ENCODE results near the gene CD53.

CD53 gene

DNA sequence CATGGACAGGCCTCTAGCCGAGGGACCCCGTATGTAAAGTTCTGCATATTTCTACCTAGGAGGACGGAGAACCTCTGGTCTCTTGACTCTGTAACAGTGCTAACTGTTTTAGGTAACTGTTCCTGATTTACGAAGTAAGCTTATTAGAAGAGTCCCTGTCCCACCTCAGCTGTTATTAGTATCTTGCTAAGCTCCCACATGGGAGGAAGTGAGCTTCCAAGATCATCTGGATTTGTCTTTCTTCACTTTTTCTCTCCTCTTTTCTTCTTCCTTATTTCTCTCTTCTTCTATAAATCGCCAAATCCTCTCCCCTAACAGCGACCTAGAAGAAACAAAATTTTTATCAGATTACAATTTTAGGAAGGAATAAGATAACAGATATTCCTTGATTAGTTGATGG lies 4.4 kb downstream of the CD53 start:
- no peak for DNase-seq (ENCODE audit: low read depth)
- no peak overlapping the region for H3K4me3 ChIP-seq (replicated peaks; ENCODE audit: low read depth, low read length)

DNA sequence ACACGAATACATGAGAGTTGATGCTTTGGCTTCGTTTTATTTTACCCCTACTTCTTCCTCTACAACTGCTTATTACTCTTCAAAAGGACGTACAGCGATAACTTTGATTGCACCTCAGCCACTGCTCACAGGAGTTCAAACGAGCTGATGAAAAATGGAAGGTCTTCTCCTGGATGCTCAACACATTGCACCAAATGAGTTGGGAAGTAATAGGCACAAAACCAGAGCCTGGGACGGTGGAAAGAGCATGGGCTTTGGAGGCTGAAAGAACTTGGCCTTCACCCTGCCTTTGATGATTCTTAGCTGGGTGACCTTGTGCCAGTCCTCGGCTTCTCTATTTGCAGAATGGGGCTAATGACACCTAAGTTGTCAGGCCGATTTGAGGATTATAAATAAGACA lies 4.8 kb downstream of the CD53 start:
- no peak for DNase-seq (ENCODE audit: low read depth)
- TF ChIP-seq, protein P1, sequence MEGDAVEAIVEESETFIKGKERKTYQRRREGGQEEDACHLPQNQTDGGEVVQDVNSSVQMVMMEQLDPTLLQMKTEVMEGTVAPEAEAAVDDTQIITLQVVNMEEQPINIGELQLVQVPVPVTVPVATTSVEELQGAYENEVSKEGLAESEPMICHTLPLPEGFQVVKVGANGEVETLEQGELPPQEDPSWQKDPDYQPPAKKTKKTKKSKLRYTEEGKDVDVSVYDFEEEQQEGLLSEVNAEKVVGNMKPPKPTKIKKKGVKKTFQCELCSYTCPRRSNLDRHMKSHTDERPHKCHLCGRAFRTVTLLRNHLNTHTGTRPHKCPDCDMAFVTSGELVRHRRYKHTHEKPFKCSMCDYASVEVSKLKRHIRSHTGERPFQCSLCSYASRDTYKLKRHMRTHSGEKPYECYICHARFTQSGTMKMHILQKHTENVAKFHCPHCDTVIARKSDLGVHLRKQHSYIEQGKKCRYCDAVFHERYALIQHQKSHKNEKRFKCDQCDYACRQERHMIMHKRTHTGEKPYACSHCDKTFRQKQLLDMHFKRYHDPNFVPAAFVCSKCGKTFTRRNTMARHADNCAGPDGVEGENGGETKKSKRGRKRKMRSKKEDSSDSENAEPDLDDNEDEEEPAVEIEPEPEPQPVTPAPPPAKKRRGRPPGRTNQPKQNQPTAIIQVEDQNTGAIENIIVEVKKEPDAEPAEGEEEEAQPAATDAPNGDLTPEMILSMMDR (IDR thresholded peaks at IDR 0.05; ENCODE audit: low read length, missing control alignments) = no peak
- H3K4me3 ChIP-seq (replicated peaks; ENCODE audit: low read depth, low read length) = no peak overlapping the region

More for the DNA sequence above, 4.4 kb downstream of the CD53 start:
- TF ChIP-seq, protein P1 (IDR thresholded peaks at IDR 0.05; ENCODE audit: low read length, missing control alignments) = no peak

DNA sequence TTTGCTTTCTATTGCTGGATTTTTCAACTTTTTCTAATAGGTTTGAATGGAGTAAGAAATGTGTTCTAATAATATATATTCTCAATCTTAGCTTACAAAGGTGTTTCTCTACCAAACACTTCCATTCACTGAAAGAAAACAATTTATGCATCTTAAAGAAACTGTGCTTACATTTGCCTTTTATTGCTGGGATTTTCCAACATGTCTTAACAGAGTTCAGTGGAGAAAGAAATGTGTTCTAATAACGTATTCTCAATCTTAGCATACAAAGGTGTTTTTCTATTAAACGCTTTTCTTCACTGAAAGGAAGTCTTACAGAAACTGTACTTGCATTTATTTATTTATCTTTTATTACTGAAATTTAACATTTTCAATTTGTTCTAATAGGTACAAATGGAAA lies 5.6 kb downstream of the CD53 start:
- no peak for DNase-seq (ENCODE audit: low read depth)
- TF ChIP-seq, protein P1 (IDR thresholded peaks at IDR 0.05; ENCODE audit: low read length, missing control alignments) = no peak
- no peak overlapping the region for H3K4me3 ChIP-seq (replicated peaks; ENCODE audit: low read depth, low read length)

DNA sequence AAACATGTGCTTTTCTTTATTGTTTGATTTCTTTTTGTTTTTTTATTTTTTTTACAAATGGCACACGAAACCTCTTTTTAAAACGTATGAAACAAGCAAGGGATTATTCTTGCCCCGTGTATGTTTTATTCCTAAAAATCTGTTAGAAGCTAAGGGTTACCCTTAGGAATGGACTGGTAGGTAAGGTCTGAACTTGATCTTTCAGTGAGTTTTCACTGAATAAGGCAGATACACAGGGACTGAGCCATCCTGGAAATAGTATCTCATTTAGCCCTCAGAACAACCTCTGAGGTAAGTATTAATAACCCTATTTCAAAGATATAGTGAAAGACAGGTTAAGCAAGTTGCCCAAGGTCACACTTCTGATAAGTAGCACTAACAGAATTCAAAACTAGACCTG lies 6.0 kb downstream of the CD53 start:
- no peak for DNase-seq (ENCODE audit: low read depth)
- no peak overlapping the region for H3K4me3 ChIP-seq (replicated peaks; ENCODE audit: low read depth, low read length)
- TF ChIP-seq, protein P1 (IDR thresholded peaks at IDR 0.05; ENCODE audit: low read length, missing control alignments) = no peak

DNA sequence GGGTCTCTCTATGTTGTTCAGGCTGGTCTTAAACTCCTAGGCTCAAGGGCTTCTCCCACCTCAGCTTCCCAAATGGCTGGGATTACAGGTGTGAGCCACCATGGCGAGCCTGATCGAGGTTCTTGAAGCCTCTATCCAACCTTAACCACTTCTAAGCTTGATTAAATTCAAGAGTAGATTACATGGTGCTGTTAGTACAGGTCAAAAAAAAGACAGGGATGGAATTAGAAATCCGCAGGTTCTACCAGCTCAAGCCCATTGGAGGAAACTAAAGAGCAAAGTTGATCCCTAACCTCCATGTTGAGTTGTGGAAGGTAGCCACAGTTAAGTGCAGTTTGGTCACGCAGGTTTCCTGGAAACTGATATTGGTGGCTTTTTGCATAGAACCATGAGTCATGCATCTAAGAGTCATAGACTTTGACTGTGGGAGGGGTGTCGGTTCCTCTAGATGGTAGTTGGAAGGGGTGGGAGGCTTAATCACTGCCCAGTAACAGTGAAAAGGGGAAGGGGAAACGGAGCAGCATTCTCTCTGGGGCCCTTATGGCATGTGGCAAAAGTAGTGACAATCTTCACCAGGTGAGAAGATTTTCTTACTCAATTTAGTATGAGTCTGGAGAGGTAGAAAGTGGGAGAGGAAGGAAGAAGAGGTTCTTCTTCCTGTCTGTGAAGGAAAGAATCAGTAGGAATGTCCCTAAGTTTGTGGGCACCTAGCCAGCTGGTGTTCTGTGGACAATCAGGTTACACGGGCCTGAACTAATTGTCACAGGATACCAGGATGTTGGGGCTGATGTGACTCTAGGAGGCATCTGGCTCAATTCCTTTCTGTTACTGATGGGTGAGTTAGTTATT lies 7.0 kb downstream of the CD53 start:
- no peak for DNase-seq (ENCODE audit: low read depth)
- TF ChIP-seq, protein P1 (IDR thresholded peaks at IDR 0.05; ENCODE audit: low read length, missing control alignments) = no peak
- H3K4me3 ChIP-seq (replicated peaks; ENCODE audit: low read depth, low read length) = no peak overlapping the region

DNA sequence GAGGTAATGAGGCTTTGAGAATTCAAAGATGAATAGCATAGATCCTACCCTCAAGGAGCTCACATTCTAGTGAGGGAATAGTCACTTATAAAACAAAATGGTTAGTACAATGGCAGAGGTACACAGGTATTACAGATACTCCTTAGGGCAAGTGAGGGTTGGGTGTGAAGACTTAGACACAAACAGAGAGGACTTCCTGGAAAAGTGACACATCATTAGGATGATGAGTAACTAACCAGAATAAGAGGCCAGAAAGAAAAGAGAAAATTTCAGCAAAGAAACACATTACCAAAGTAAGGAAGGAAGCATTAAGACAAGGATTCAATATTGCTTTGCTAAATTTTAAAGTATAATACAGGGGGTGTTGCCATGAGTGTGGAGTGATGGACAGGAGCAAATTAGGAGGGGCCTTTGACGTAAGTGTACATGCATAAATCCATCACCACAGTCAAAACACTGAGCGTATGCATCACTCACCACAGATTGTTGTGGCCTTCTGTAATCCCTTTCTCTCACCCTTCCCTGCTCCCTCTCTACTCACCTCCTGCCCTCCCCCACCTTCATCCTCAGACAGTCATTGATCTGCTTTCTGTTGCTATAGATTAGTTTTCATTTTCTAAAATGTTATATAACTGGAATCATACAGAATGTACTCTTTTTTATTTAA lies 7.9 kb downstream of the CD53 start:
- H3K4me3 ChIP-seq (replicated peaks; ENCODE audit: low read depth, low read length) = no peak overlapping the region
- TF ChIP-seq, protein P1 (IDR thresholded peaks at IDR 0.05; ENCODE audit: low read length, missing control alignments) = no peak
- no peak for DNase-seq (ENCODE audit: low read depth)
